H1 (cell line): Measurements from ENCODE around the gene DUSP10.

ENCODE experiments used
- CHD2 ChIP-seq: IDR thresholded peaks from 2 replicates; pipeline ENCODE4 v1.6.1; 2012; ENCODE audit warnings: low read length, improper control_type of control experiment
- CTCF ChIP-seq, 3 experiments: IDR thresholded peaks; 1 replicate in 2 of 3; 2 replicates in 1 of 3; pipeline versions ENCODE4 v1.5.1 to v1.6.1; 2011; ENCODE audit warnings: low read length in 3 of 3, mild to moderate bottlenecking in 3 of 3, inconsistent platforms in 2 of 3, low read depth in 1 of 3, moderate library complexity in 1 of 3; ENCODE audit not compliant: insufficient read depth in 1 of 3; ENCODE audit errors: control extremely low read depth in 1 of 3
- EP300 ChIP-seq, 2 experiments: IDR thresholded peaks; 1 replicate in 1 of 2; 2 replicates in 1 of 2; pipeline ENCODE4 v1.6.1; 2011 to 2012; ENCODE audit warnings: low read depth in 2 of 2, low read length in 2 of 2, mild to moderate bottlenecking in 2 of 2, borderline replicate concordance in 1 of 2, inconsistent platforms in 1 of 2, moderate library complexity in 1 of 2
- EZH2 ChIP-seq: fragments of 200-600 bp; sonication (generic); IDR thresholded peaks from 2 replicates; pipeline ENCODE4 v1.7.1; 2012; ENCODE audit warnings: low read depth, mild to moderate bottlenecking, moderate library complexity, low read length, inconsistent platforms; ENCODE audit not compliant: severe bottlenecking
- HDAC6 ChIP-seq: IDR thresholded peaks from one replicate; pipeline ENCODE4 v1.7.1; 2012; ENCODE audit warnings: low read depth, mild to moderate bottlenecking, inconsistent platforms, low read length, moderate library complexity
- POLR2A ChIP-seq, 2 experiments: IDR thresholded peaks; 1 replicate in 1 of 2; 2 replicates in 1 of 2; pipeline ENCODE4 v1.6.1; 2011; ENCODE audit warnings: low read depth in 2 of 2, low read length in 2 of 2, mild to moderate bottlenecking in 2 of 2; ENCODE audit errors: control extremely low read depth in 1 of 2
- POLR2AphosphoS5 ChIP-seq: IDR thresholded peaks from 2 replicates; pipeline ENCODE4 v1.6.1; 2011; ENCODE audit warnings: low read depth, low read length
- RXRA ChIP-seq: IDR thresholded peaks from 2 replicates; pipeline ENCODE4 v1.6.1; 2011; ENCODE audit warnings: low read depth, mild to moderate bottlenecking, low read length, moderate library complexity; ENCODE audit not compliant: insufficient read depth
- SIX5 ChIP-seq: IDR thresholded peaks from 2 replicates; pipeline ENCODE4 v1.6.1; 2011; ENCODE audit warnings: mild to moderate bottlenecking, low read depth, low read length
- SP1 ChIP-seq: IDR thresholded peaks from 2 replicates; pipeline ENCODE4 v1.6.1; 2011; ENCODE audit warnings: low read depth, low read length
- TAF1 ChIP-seq: IDR thresholded peaks from 2 replicates; pipeline ENCODE4 v1.6.1; 2011; ENCODE audit warnings: mild to moderate bottlenecking, low read depth, low read length
- USF2 ChIP-seq: IDR thresholded peaks from 2 replicates; pipeline ENCODE4 v1.6.1; 2011; ENCODE audit warnings: low read length, improper control_type of control experiment

- TF ChIP-seq POLR2A (IDR thresholded peaks at IDR 0.05; ENCODE audit: control extremely low read depth in 1 of 2, low read depth in 2 of 2, low read length in 2 of 2), result no peak
- TF ChIP-seq HDAC6, result no peak
- no peak for TF ChIP-seq POLR2AphosphoS5
- no peak for TF ChIP-seq RXRA
- TF ChIP-seq CTCF (IDR thresholded peaks at IDR 0.05; ENCODE audit: control extremely low read depth in 1 of 3, insufficient read depth in 1 of 3, low read depth in 1 of 3, low read length in 3 of 3), result no peak
- no peak for TF ChIP-seq EZH2
- TF ChIP-seq EP300 (IDR thresholded peaks at IDR 0.05; ENCODE audit: borderline replicate concordance in 1 of 2, low read depth in 2 of 2, low read length in 2 of 2), result no peak
- TF ChIP-seq SIX5, result no peak
- no peak for TF ChIP-seq SP1
- TF ChIP-seq CHD2, result no peak
- TF ChIP-seq TAF1, result no peak
- TF ChIP-seq USF2, result no peak
Observed at GRCh38 chr1:221782970-221783369, 41.1 kb upstream of the DUSP10 start.
